RKO (cell line): ENCODE measurements around the gene TNFAIP2.

Experiments
- DNase-seq: peaks from one replicate; pipeline ENCODE4 v3.0.0-alpha.2; 2016; ENCODE audit warnings: low spot score

Gene TNFAIP2

GRCh38 chr14:103123634-103124500 is 606 bp downstream of the TNFAIP2 start:
- peak; percentile 36 for DNase-seq

GRCh38 chr14:103124501-103125001 is 1.3 kb downstream of the TNFAIP2 start:
- no peak for DNase-seq

- DNase-seq, result no peak
Observed at GRCh38 chr14:103125098-103126070, 2.1 kb downstream of the TNFAIP2 start.

- DNase-seq, result no peak
Observed at GRCh38 chr14:103126088-103126872, 3.0 kb downstream of the TNFAIP2 start.

GRCh38 chr14:103126873-103127304 is 3.6 kb downstream of the TNFAIP2 start:
- no peak for DNase-seq

- no peak for DNase-seq
Observed at GRCh38 chr14:103127356-103127755, 4.1 kb downstream of the TNFAIP2 start.

- no peak for DNase-seq
Observed at GRCh38 chr14:103127861-103128598, 4.8 kb downstream of the TNFAIP2 start.

- DNase-seq, result peak; percentile 38
Observed at GRCh38 chr14:103128631-103129300, 5.5 kb downstream of the TNFAIP2 start.

- DNase-seq, result no peak
Observed at GRCh38 chr14:103129301-103130016, 6.2 kb downstream of the TNFAIP2 start.

GRCh38 chr14:103130017-103130764 is 6.9 kb downstream of the TNFAIP2 start:
- DNase-seq, result no peak

GRCh38 chr14:103130965-103131364 is 7.7 kb downstream of the TNFAIP2 start:
- DNase-seq, result no peak

GRCh38 chr14:103131580-103131979 is 8.3 kb downstream of the TNFAIP2 start:
- no peak for DNase-seq

GRCh38 chr14:103132381-103133209 is 9.3 kb downstream of the TNFAIP2 start:
- no peak for DNase-seq

GRCh38 chr14:103133210-103134140 is 10.2 kb downstream of the TNFAIP2 start:
- DNase-seq, result no peak

GRCh38 chr14:103134405-103134804 is 11.1 kb downstream of the TNFAIP2 start:
- DNase-seq, result no peak

- no peak for DNase-seq
Observed at GRCh38 chr14:103134919-103135318, 11.7 kb downstream of the TNFAIP2 start.
